NCI-H2081 treated with DMSO at 0.1 percent for 48 hours (cell line): Measurements from ENCODE around the gene FGB.
"Not testable (repeated sequence)": the region's sequence is repeated elsewhere in the genome, so short reads cannot be mapped to it uniquely, and the experiment has no call there.

Experiments
- DNase-seq: peaks from one replicate; lab custom pipeline; 2025; lab: John Stamatoyannopoulos, UW

Gene FGB

DNA sequence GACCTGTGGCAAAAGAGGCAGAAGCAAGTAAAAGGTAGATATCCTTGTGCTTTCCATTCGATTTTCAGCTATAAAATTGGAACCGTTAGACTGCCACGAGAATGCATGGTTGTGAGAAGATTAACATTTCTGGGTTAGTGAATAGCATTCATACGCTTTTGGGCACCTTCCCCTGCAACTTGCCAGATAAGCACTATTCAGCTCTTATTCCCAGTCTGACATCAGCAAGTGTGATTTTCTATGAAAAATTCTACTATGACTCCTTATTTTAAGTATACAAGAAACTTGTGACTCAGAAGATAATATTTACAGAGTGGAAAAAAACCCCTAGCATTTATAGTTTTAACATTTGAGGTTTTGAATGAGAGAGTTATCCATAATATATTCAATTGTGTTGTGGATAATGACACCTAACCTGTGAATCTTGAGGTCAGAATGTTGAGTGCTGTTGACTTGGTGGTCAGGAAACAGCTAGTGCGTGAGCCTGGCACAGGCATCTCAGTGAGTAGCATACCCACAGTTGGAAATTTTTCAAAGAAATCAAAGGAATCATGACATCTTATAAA, 3.9 kb downstream of the FGB start:
- no peak for DNase-seq

DNA sequence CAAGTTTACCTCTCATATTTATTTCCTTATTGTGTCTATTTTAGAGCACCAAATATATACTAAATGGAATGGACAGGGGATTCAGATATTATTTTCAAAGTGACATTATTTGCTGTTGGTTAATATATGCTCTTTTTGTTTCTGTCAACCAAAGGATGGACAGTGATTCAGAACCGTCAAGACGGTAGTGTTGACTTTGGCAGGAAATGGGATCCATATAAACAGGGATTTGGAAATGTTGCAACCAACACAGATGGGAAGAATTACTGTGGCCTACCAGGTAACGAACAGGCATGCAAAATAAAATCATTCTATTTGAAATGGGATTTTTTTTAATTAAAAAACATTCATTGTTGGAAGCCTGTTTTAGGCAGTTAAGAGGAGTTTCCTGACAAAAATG, 6.2 kb downstream of the FGB start:
- DNase-seq = no peak

GRCh38 chr4:154569584-154569983, 6.8 kb downstream of the FGB start:
- DNase-seq = no peak

GRCh38 chr4:154573190-154573870, 10.5 kb downstream of the FGB start:
- no peak for DNase-seq

DNA sequence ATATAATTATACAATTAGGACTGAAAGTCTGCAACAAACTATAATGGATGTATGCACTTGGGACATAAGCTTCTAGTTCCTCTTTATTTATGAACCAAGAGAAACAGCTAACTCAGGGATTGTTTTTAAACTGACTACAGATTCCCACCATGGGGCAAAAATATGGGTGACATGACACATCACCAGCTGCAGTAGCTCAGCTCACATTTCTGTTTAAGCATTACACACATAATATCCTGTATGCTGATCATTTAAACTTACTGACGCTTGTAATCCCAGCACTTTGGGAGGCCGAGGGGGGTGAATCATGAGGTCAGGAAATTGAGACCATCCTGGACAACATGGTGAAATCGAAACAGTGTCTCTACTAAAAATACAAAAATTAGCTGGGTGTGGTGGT, 11.5 kb downstream of the FGB start:
- DNase-seq = no peak

DNA sequence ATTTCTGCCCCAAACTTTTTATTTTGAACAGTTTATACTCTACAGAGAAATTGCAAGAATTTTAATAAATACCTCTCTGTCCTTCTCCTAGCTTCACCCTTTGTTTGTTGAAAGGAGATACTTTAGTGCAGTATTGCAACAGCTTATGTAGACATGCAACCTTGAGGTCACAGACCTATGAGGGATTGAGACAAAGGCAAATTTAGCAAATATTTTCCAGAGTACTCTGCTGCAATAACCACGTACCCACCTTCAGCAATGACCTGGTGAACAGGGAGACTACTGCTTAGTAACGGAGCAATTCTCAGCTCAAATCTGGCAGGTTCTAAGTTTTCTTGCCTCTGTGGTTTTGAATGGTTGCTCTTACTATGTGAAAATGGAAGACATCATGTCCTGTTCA, 14.5 kb downstream of the FGB start:
- DNase-seq = no peak

GRCh38 chr4:154578919-154579318, 16.1 kb downstream of the FGB start:
- no peak for DNase-seq

DNA sequence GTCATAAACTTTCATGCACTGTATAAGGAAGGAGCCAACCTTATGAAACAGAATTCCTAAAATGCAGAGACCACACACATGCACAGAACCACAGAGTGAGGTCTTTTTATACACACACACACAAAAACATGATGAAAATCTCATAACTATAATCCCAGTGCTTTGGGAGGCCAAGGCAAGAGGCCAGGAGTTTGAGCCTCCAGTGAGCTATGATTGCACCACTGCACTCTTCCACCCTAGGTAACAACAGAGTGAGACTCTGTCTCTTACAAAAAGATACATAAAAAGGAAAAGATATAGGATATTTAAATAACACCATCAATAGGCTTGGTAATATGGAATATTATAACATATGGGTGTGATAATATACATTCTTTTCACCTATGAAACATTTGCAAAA, 17.1 kb downstream of the FGB start:
- no peak for DNase-seq

DNA sequence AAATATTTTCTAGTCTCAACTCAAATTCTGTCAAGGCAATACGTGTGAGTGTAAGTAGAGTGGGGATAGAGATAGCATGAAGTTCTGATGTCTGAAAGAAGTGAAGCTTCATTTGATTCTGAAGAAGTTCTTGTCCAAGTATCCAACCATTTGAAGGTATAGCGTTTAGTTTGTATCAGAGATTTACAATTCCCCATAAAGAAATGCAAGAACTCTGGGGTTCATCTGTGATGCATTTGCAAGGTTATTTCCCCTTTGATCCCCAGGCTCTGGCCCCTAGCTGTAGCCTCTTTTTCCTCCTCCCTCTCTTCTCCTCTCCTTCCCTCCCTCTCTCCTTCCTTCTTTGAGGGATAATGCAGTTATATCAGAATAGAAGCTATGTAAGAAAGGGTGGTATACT, 19.9 kb downstream of the FGB start:
- DNase-seq = no peak

DNA sequence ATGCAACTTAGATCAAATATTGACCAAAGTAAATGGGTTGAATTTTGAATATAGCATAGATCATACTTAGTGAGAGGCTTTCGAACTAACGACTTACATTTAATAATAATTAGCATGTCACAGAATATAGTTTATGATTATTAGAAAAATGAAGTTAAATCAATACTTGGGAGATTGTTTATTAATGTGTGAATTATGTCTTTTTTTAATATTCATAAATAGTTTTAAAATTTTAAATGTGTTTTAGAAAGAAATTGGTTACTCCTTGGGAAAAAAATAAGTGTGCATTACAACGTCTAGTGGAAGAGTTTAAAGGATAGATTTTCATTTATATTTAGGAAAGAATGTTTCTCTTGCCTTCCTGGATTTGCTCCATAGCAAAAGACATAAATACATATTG, 20.4 kb downstream of the FGB start:
- DNase-seq = no peak

DNA sequence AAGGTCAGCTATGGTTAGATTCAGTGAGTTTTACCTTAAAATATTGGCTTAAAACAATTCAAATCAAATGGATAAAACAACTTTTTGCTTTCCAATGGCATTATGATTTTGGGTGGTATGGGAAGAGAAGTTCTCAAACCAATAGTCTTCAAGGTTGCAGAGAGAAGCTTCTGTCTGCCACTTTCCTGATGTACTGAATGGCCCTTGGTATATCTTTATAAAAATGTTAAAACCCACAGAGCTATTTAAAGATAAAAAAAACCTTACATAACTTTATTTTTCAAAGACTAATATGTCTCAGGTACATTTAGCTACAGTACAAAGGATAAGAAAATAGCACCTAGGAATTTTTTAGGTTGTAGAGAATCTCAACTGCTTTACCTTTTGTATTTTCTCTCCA, 20.9 kb downstream of the FGB start:
- no peak for DNase-seq

DNA sequence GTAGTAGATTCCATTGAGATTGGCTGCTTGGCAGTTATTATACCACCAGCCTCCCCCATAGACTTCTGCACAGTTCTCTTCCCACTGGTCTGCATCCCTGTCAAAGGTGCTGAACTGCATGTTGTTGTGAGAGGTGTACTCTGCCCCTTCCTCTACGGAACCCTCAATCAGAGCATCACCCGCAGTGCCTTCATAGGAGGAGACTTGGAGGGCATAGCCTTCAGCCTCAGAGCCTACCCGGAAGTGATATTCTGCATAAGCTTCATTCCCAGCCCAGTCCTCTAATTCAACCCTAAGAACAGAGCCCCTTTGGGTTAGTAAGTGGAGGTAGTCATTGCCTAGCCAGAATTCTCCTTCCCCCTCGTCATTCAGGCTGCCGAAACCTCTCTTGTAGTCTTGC, 21.4 kb downstream of the FGB start:
- no peak for DNase-seq

GRCh38 chr4:154585369-154586018, 22.7 kb downstream of the FGB start:
- no peak for DNase-seq

DNA sequence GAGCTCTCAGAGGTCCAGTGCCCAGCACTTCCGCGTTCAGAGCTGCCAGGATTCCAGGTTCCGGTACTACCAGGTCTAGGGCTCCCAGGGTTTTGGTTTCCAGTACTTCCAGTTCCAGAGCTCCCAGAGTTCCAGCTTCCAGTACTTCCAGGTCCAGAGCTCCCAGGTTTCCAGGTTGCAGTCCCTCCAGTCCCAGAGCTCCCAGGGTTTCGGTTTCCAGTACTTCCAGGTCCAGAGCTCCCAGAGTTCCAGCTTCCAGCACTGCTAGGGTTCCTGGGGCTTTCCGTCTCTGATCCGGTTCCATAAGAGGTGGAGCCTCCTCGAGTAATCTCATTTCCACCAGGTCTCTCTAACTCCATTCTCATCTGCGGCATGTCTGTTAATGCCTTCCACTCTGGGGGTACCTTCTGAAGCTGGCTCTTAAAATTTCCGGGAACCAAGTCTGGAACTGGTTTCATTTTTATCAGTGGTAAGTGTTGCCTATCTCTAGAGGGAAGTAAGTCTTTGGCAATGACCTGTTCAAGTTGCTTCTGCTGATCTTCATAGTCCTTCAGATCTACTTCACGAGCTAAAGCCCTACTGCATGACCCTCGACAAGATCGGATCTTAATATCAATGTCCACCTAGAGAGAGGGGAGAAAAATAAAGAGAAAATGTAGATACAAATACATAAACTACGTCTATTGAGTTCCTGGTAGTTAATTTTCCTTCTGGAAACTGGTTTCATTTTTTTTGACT, 23.7 kb downstream of the FGB start:
- no peak for DNase-seq

DNA sequence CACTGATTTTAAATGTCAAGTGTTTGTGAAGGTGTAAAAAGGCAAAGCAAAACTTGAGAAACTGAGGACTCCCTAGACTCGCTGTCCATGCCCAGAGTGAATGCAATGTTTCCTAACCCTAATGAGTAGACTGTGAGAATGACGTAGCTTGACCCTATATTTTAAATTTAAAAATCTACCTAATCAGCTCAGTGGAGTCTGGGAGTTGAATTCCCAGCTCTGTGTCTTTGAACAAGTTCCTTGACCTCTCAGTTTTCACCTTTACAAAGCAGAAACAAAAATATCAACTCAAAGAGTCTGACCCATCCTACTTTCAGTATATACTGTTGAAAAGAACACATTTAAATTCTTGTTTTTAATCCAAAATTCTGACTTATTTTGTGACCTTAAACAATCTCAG, 25.4 kb downstream of the FGB start:
- DNase-seq = no peak

DNA sequence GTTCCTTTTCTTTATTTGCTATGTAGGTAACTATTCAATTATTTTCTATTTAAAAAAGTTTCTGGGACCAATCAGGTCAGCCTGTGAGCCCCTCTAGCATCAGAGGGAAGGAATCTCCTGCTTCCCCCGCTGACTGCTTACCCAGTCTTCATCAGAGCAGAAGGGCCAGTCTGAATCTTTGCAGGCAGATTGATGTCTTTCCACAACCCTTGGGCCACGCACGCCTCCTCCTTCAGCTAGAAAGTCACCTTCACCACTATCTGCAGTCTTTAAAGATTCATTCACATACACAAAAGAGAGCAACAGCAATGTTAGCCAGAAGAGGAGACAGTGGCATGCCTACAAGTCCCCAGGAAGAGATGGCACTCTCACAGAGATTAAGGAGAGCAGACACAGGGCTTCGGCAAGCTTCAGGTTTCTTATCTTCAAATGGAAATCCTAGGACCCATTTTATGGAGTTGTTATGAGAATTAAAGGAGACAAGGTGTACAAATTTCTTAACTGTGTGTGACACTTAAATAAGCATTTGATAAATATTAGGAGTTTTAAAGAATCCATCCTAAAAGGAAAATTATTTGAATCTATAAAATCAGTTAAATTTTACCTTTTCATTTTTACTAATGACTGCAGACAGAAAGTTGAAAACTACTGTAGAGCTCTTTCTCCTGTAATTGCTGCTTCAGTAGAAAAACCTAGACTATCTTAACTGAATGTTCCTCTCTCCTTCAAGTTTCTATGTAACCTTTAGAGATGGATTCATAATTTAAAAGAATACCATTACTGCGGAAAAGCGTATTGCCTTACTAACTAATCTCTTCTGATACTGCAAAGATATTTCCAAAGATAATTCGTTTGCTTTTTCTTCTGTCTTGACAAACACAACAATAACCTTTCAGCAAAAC, 26.7 kb downstream of the FGB start:
- DNase-seq = no peak

GRCh38 chr4:154590329-154591006, 27.7 kb downstream of the FGB start, which contains the start of gene FGA:
FGA (minus strand) TSS chr4:154590742; CDS start chr4:154590687, 55 bp downstream.
- DNase-seq = no peak

GRCh38 chr4:154591890-154592289, 29.1 kb downstream of the FGB start:
- no peak for DNase-seq

GRCh38 chr4:154593868-154594267, 31.1 kb downstream of the FGB start:
- DNase-seq = no peak

- not testable (repeated sequence) for DNase-seq
Measured at GRCh38 chr4:154594343-154594742, 31.5 kb downstream of the FGB start.

DNA sequence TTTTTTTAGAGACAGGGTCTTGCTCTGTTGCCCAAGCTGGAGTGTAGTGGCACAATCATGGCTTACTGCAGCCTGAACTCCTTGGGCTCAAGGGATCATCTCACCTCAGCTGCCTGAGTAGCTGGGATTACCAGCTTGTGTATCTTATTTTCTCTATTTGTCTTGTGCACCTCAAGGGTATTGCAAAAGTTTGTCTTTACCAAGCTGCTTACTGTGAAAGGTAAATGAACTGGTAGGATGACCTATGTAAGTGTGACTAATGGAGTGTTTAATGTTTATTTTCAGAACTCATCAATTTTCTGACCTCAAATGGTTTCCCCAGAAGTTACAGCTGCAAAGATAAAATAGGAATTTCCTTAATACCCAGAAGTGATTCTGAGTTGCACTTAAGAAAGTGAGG, 33.0 kb downstream of the FGB start:
- DNase-seq = no peak
